Tibial artery (tissue), 4 donors: Measurements from ENCODE around the gene FBXL17.

Experiments used
- DNase-seq, 2 donors: peaks; one replicate each; pipeline ENCODE4 v3.0.0-alpha.2; 2019
- H3K27ac ChIP-seq, 2 donors: fragments of 200-600 bp; sonication (generic) in 1 of 2; 1 replicate in 1 of 2; 2 replicates in 1 of 2; pipeline ENCODE4 v1.5.1; 2018 to 2019; ENCODE audit warnings: mild to moderate bottlenecking in 1 of 2
- H3K27me3 ChIP-seq, 2 donors: fragments of 200-600 bp; sonication (generic) in 1 of 2; one replicate each; pipeline versions ENCODE4 v1.5.1 to v1.6.0; 2016 to 2019
- H3K36me3 ChIP-seq, 3 donors: fragments of 200-600 bp; sonication (generic) in 2 of 3; one replicate each; pipeline ENCODE4 v1.5.1; 2016 to 2019; ENCODE audit warnings: mild to moderate bottlenecking in 2 of 3
- H3K4me1 ChIP-seq, 4 donors: fragments of 200-600 bp; sonication (generic) in 2 of 4; 1 replicate in 3 of 4; 2 replicates in 1 of 4; pipeline ENCODE4 v1.5.1; 2016 to 2019
- H3K4me3 ChIP-seq, 2 donors: fragments of 200-600 bp; sonication (generic) in 1 of 2; 1 replicate in 1 of 2; 2 replicates in 1 of 2; pipeline ENCODE4 v1.5.1; 2018 to 2019; ENCODE audit warnings: mild to moderate bottlenecking in 2 of 2
- H3K9me3 ChIP-seq, 3 donors: fragments of 200-600 bp; sonication (generic) in 1 of 3; one replicate each; pipeline ENCODE4 v1.5.1; 2016 to 2019
- CTCF ChIP-seq, 2 experiments: fragments of 200-600 bp in 1 of 2; fragments of 450-650 bp in 1 of 2; IDR thresholded peaks; one replicate each; pipeline ENCODE4 v1.5.1; 2017 to 2019; ENCODE audit warnings: antibody characterized with exemption in 2 of 2, mild to moderate bottlenecking in 1 of 2, moderate library complexity in 1 of 2
- intact Hi-C: fragments of 100-400 bp; cut with DNase I; formaldehyde crosslinking; loops from one replicate; pipeline ENCODE4 v1.15.0; 2023; ENCODE audit warnings: low total_unique reads

The FBXL17 gene

GRCh38 chr5:108380531-108381349 lies 1.2 kb downstream of the FBXL17 start:
- no peaks in the 10 kb centered on the region for H3K27me3 ChIP-seq
- H3K9me3 ChIP-seq = peaks cover 0 to 8% (median 4%) of the 10 kb centered on the region in 3 donors
- H3K36me3 ChIP-seq = no peaks in the 10 kb centered on the region
- peak overlapping the region; percentile 90 to 100 for H3K27ac ChIP-seq
- peaks cover 0 to 39% (median 20%) of the 10 kb centered on the region in 4 donors for H3K4me1 ChIP-seq
- peak; percentile 23 to 72 for DNase-seq
- peak overlapping the region; percentile 65 to 97 for H3K4me3 ChIP-seq
- TF ChIP-seq CTCF (IDR thresholded peaks at IDR 0.05) = no peak
- intact Hi-C loops = loop anchor here (10.0 kb wide), 1 partner anchor 364 kb away; the partner anchor contains the start of gene FER

- peaks cover 0 to 39% (median 20%) of the 10 kb centered on the region in 4 donors for H3K4me1 ChIP-seq
- intact Hi-C loops = loop anchor here (10.0 kb wide), 1 partner anchor 365 kb away; the partner anchor contains the start of gene FER
These were observed 2.0 kb downstream of the FBXL17 start for GRCh38 chr5:108379722-108380530.

GRCh38 chr5:108375768-108376167 lies 6.1 kb downstream of the FBXL17 start:
- intact Hi-C loops = no loop called here
- Histone ChIP-seq H3K4me3 (no peak overlapping the region), H3K27ac (no peak overlapping the region), H3K36me3 (peaks cover 4 to 15% (median 9%) of the 10 kb centered on the region in 3 donors), H3K9me3 (peaks cover 0 to 33% (median 11%) of the 10 kb centered on the region in 3 donors), H3K4me1 (peaks cover 0 to 32% (median 12%) of the 10 kb centered on the region in 4 donors), H3K27me3 (no peaks in the 10 kb centered on the region)
- TF ChIP-seq CTCF (IDR thresholded peaks at IDR 0.05) = no peak
- DNase-seq = no peak

More at GRCh38 chr5:108379722-108380530, 2.0 kb downstream of the FBXL17 start:
- no peak for DNase-seq
- Histone ChIP-seq H3K9me3 (peaks cover 0 to 13% (median 8%) of the 10 kb centered on the region in 3 donors), H3K4me3 (peak overlapping the region; percentile 65 to 97), H3K36me3 (no peaks in the 10 kb centered on the region), H3K27ac (peak overlapping the region; percentile 90 to 100), H3K27me3 (no peaks in the 10 kb centered on the region)
- no peak for TF ChIP-seq CTCF (IDR thresholded peaks at IDR 0.05)

GRCh38 chr5:108373426-108373825 lies 8.5 kb downstream of the FBXL17 start:
- intact Hi-C loops = no loop called here
- Histone ChIP-seq H3K36me3 (peaks cover 4 to 15% (median 9%) of the 10 kb centered on the region in 3 donors), H3K27me3 (no peaks in the 10 kb centered on the region), H3K9me3 (peaks cover 0 to 33% (median 11%) of the 10 kb centered on the region in 3 donors), H3K27ac (no peak overlapping the region), H3K4me3 (no peak overlapping the region), H3K4me1 (peaks cover 0 to 12% (median 1%) of the 10 kb centered on the region in 4 donors)
- no peak for TF ChIP-seq CTCF (IDR thresholded peaks at IDR 0.05)
- no peak for DNase-seq

- intact Hi-C loops = no loop called here
- no peak overlapping the region for H3K27ac ChIP-seq
- H3K27me3 ChIP-seq = no peaks in the 10 kb centered on the region
- H3K4me1 ChIP-seq = peaks cover 0 to 2% (median 0%) of the 10 kb centered on the region in 4 donors
- H3K9me3 ChIP-seq = peaks cover 0 to 33% (median 11%) of the 10 kb centered on the region in 3 donors
- DNase-seq = no peak
- no peak for TF ChIP-seq CTCF (IDR thresholded peaks at IDR 0.05)
- peaks cover 4 to 15% (median 9%) of the 10 kb centered on the region in 3 donors for H3K36me3 ChIP-seq
- no peak overlapping the region for H3K4me3 ChIP-seq
These were observed 9.5 kb downstream of the FBXL17 start for GRCh38 chr5:108372369-108372768.
